Neural crest cell (in vitro differentiated cells): ENCODE measurements around the gene PRR33. TPM values are rescaled to one million over a fixed set of nuclear protein-coding genes. Genes with fewer than 3 reads are reported as not detected.

Experiments
- DNase-seq: peaks from one replicate; pipeline ENCODE4 v3.0.0; 2021; ENCODE audit warnings: low read depth, mixed read lengths, low spot score
- H3K27ac Mint-ChIP-seq: one replicate; pipeline ENCODE4 v1.8.0; 2021; ENCODE audit warnings: mild to moderate bottlenecking, mixed read lengths; ENCODE audit not compliant: unreplicated experiment
- H3K27me3 Mint-ChIP-seq: 2 replicates; pipeline ENCODE4 v1.8.0; 2021; ENCODE audit warnings: low read depth, mild to moderate bottlenecking, mixed read lengths
- H3K36me3 Mint-ChIP-seq: 2 replicates; pipeline ENCODE4 v1.8.0; 2021; ENCODE audit warnings: low read depth, mild to moderate bottlenecking, mixed read lengths
- H3K4me1 Mint-ChIP-seq: 2 replicates; pipeline ENCODE4 v1.8.0; 2021; ENCODE audit warnings: mixed read lengths
- H3K4me3 Mint-ChIP-seq: one replicate; pipeline ENCODE4 v1.8.0; 2021; ENCODE audit warnings: mild to moderate bottlenecking, mixed read lengths
- H3K9me3 Mint-ChIP-seq: 2 replicates; pipeline ENCODE4 v1.8.0; 2021; ENCODE audit warnings: mixed read lengths
- microRNA-seq: library from miRNA; unstranded; fragments of <30 nt; microRNA quantifications from one replicate; pipeline ENCODE4, GENCODE V29; 2020
- total RNA-seq: library from RNA; stranded (reverse); gene quantifications from 2 replicates; pipeline ENCODE4 v1.2.1, GENCODE V29; 2021
- TF ChIP-seq, protein P1 (sequence below): fragments of 200-600 bp; sonication (generic); conservative IDR thresholded peaks from 2 replicates; pipeline ENCODE4 v1.5.0; 2021; ENCODE audit warnings: antibody characterized with exemption, mild to moderate bottlenecking

PRR33 gene
- total RNA-seq, 1 donor from 2014 or later, result not detected

DNA sequence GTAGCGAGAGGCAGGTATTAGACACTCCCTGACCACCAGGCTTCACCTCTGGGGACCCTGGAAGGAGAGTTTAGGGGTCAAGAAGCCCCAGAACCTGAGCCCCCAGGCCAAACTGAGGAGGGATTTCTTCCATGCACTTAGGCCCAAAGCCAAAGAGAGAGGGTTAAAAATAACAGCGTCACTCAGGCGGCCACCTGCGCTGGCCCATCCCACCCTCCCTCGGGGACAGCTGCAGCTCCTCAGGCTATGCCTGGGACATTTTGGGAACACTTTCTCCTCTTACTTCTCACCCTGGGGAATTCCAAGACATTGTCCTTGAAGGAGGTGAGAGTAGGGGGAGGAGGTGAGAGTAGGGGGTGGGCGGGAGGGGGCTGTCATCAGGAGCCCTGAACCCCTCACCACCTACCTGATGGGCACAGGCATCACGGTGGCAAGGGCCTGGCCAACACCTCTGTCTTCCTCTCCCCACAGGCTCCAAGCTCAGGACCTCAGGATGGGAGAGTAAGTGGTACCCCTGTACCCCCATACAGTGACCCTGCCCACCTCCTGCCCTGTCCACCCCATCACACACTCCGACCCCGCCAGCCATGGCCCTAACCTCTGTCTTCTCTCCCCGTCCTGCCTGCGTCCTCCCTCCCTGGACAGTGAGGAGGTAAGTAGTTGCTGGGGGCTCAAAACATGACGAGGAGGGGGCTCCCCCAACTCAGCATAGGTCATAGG is 52.3 kb downstream of the PRR33 start:
- Mint-ChIP-seq H3K9me3 (no peaks in the 10 kb centered on the region), H3K4me3 (no peak overlapping the region), H3K27ac (no peak overlapping the region), H3K27me3 (no peaks in the 10 kb centered on the region), H3K36me3 (no peaks in the 10 kb centered on the region), H3K4me1 (no peaks in the 10 kb centered on the region)
- TF ChIP-seq, protein P1, sequence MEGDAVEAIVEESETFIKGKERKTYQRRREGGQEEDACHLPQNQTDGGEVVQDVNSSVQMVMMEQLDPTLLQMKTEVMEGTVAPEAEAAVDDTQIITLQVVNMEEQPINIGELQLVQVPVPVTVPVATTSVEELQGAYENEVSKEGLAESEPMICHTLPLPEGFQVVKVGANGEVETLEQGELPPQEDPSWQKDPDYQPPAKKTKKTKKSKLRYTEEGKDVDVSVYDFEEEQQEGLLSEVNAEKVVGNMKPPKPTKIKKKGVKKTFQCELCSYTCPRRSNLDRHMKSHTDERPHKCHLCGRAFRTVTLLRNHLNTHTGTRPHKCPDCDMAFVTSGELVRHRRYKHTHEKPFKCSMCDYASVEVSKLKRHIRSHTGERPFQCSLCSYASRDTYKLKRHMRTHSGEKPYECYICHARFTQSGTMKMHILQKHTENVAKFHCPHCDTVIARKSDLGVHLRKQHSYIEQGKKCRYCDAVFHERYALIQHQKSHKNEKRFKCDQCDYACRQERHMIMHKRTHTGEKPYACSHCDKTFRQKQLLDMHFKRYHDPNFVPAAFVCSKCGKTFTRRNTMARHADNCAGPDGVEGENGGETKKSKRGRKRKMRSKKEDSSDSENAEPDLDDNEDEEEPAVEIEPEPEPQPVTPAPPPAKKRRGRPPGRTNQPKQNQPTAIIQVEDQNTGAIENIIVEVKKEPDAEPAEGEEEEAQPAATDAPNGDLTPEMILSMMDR, result no peak
- no peak for DNase-seq

DNA sequence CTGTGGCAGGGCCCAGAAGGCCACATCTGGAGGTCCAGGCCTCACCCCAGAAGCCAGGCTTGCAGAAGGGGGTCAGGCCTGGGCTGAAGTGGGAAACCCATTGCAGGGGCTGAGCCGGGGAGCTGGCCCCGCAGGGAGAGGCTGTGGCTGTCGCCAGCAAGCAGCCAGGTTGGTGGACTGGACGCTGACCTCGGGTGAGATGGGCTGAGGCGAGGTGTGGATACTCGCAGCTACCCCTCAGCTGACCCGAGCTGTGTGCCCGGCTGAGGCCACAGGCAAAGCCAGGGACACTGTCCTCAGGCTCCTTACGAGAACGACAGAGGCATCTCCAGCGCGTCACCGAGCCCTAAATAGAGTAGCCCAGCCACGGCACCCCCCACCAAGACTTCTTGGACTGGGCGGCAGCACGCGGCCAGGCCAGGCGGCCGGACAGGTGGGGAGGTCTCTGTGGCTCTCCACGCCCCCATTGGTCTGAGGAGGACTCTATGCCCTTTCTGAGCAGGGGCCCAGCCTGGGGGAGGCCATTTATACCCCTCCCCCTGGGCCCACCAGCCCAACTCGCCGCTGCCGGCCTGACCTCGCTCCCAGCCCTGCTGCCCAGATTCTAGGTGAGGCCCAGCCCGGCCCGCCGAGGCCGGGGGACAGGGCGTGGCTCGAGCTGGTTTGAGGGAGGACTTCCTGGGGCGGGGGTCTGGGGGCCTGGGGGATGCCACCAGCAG is 53.1 kb downstream of the PRR33 start, which contains the start of gene TNNI2:
Gene TNNI2, plus strand, starts transcription at position 556 of the 719 bp plus-strand sequence. CDS start 716 bp downstream, outside the sequence.
- TF ChIP-seq, protein P1, result no peak
- Mint-ChIP-seq H3K27ac (no peak within 1 kb of the TSS), H3K9me3 (no peaks in the 10 kb centered on the region), H3K27me3 (no peaks in the 10 kb centered on the region), H3K4me3 (no peak within 1 kb of the TSS), H3K36me3 (no peaks in the 10 kb centered on the region), H3K4me1 (no peaks in the 10 kb centered on the region)
- DNase-seq, result no peak

Small RNA genes within 50 kb of the gene (microRNA-seq; reads per million reads assigned to microRNA genes)
- gene MIR4298 (not detected), gene MIR7847 (not detected)

Other genes starting within 250 kb of the PRR33 start
- gene KRTAP5-6, start 194.7 kb downstream of the PRR33 start, total RNA-seq, result not detected in 2 replicates
- 0.66 TPM in 1 of 2 replicates, not detected in the other for gene IFITM10, start 141.3 kb downstream of the PRR33 start, total RNA-seq
- gene CTSD, start 128.0 kb downstream of the PRR33 start, total RNA-seq, result 95.5 and 109 TPM in 2 replicates
- not detected in 2 replicates for gene SYT8, start 56.9 kb downstream of the PRR33 start, total RNA-seq
- gene TNNI2, start 52.9 kb downstream of the PRR33 start, total RNA-seq, result not detected in 2 replicates
- gene LSP1, start 38.8 kb downstream of the PRR33 start, total RNA-seq, result not detected in 2 replicates
- gene TNNT3, start 27.8 kb upstream of the PRR33 start, total RNA-seq, result not detected in 2 replicates
- gene MRPL23, start 55.4 kb upstream of the PRR33 start, total RNA-seq, result 60.8 and 66.7 TPM in 2 replicates
- gene H19, start 105.9 kb upstream of the PRR33 start, total RNA-seq, result 71.3 and 71.8 TPM in 2 replicates
- 19.0 and 20.1 TPM in 2 replicates for gene IGF2, start 247.5 kb upstream of the PRR33 start, total RNA-seq